Effector memory CD4-positive, alpha-beta T cell (primary cell): ENCODE results near the gene EPB42.
A peak's percentile ranks its signal among the peaks of the same experiment; 100 is the strongest.
"Not testable (repeated sequence)": the region's sequence is repeated elsewhere in the genome, so short reads cannot be mapped to it uniquely, and the experiment has no call there.

Source experiments
- DNase-seq, 3 donors: peaks; one replicate each; pipeline ENCODE4 v3.0.0-alpha.2; 2020
- H3K27ac ChIP-seq: 2 replicates; pipeline ENCODE4 v1.7.0; 2013; ENCODE audit warnings: mild to moderate bottlenecking, low read length, moderate library complexity; ENCODE audit not compliant: insufficient read depth, poor library complexity, severe bottlenecking
- H3K27me3 ChIP-seq: replicated peaks from 2 replicates; pipeline ENCODE4 v1.7.0; 2013; ENCODE audit warnings: mild to moderate bottlenecking, low read length; ENCODE audit not compliant: insufficient read depth, control insufficient read depth, poor library complexity, severe bottlenecking
- H3K36me3 ChIP-seq: 2 replicates; pipeline ENCODE4 v1.7.0; 2013; ENCODE audit warnings: mild to moderate bottlenecking, low read length, moderate library complexity; ENCODE audit not compliant: control insufficient read depth, insufficient read depth
- H3K4me1 ChIP-seq: 2 replicates; pipeline ENCODE4 v1.7.0; 2013; ENCODE audit warnings: low read length, mild to moderate bottlenecking; ENCODE audit not compliant: control insufficient read depth, insufficient read depth, poor library complexity, severe bottlenecking
- H3K4me3 ChIP-seq: 2 replicates; pipeline ENCODE4 v1.7.0; 2013; ENCODE audit warnings: low read length, low read depth, mild to moderate bottlenecking; ENCODE audit not compliant: insufficient read depth, poor library complexity, severe bottlenecking
- H3K9me3 ChIP-seq: 2 replicates; pipeline ENCODE4 v1.7.0; 2013; ENCODE audit warnings: mild to moderate bottlenecking, low read length, moderate library complexity; ENCODE audit not compliant: control insufficient read depth

EPB42 gene

GRCh38 chr15:43189296-43189695, 31.5 kb downstream of the EPB42 start:
- peaks cover 14% of the 10 kb centered on the region for H3K4me1 ChIP-seq
- DNase-seq = no peak
- H3K27me3 ChIP-seq = no peaks in the 10 kb centered on the region
- H3K9me3 ChIP-seq = no peaks in the 10 kb centered on the region
- no peak overlapping the region for H3K27ac ChIP-seq
- no peak overlapping the region for H3K4me3 ChIP-seq
- peaks cover 51% of the 10 kb centered on the region for H3K36me3 ChIP-seq

GRCh38 chr15:43187544-43188155, 33.2 kb downstream of the EPB42 start:
- DNase-seq = no peak
- peaks cover 14% of the 10 kb centered on the region for H3K4me1 ChIP-seq
- no peak overlapping the region for H3K27ac ChIP-seq
- no peaks in the 10 kb centered on the region for H3K9me3 ChIP-seq
- H3K27me3 ChIP-seq = no peaks in the 10 kb centered on the region
- peaks cover 37% of the 10 kb centered on the region for H3K36me3 ChIP-seq
- H3K4me3 ChIP-seq = no peak overlapping the region

GRCh38 chr15:43186003-43186353, 34.8 kb downstream of the EPB42 start:
- H3K27me3 ChIP-seq = no peaks in the 10 kb centered on the region
- H3K9me3 ChIP-seq = no peaks in the 10 kb centered on the region
- peak overlapping the region; percentile 84 for H3K27ac ChIP-seq
- H3K4me3 ChIP-seq = peak overlapping the region; percentile 78
- peaks cover 21% of the 10 kb centered on the region for H3K36me3 ChIP-seq
- DNase-seq = no peak
- H3K4me1 ChIP-seq = peaks cover 14% of the 10 kb centered on the region

- Histone ChIP-seq H3K4me1 (peaks cover 14% of the 10 kb centered on the region), H3K27me3 (no peaks in the 10 kb centered on the region), H3K4me3 (peak within 1 kb of the TSS; percentile 78), H3K36me3 (peaks cover 15% of the 10 kb centered on the region), H3K9me3 (no peaks in the 10 kb centered on the region), H3K27ac (peak within 1 kb of the TSS; percentile 84)
- DNase-seq = peak; percentile 76 to 87 (median 77)
These were observed 35.4 kb downstream of the EPB42 start, which contains the start of gene CCNDBP1 for GRCh38 chr15:43185157-43186002. Gene CCNDBP1, plus strand, starts transcription at chr15:43185403. Its CDS starts 96 bp downstream, at chr15:43185499.

GRCh38 chr15:43184407-43185124, 36.3 kb downstream of the EPB42 start:
- H3K4me1 ChIP-seq = peaks cover 14% of the 10 kb centered on the region
- H3K27ac ChIP-seq = peak overlapping the region; percentile 84
- H3K4me3 ChIP-seq = peak overlapping the region; percentile 78
- H3K9me3 ChIP-seq = no peaks in the 10 kb centered on the region
- peaks cover 8% of the 10 kb centered on the region for H3K36me3 ChIP-seq
- no peaks in the 10 kb centered on the region for H3K27me3 ChIP-seq
- DNase-seq = no peak

- H3K4me1 ChIP-seq = peaks cover 14% of the 10 kb centered on the region
- no peaks in the 10 kb centered on the region for H3K9me3 ChIP-seq
- H3K27me3 ChIP-seq = no peaks in the 10 kb centered on the region
- no peak for DNase-seq
- H3K4me3 ChIP-seq = no peak overlapping the region
- peaks cover 4% of the 10 kb centered on the region for H3K36me3 ChIP-seq
- H3K27ac ChIP-seq = no peak overlapping the region
These were observed 37.5 kb downstream of the EPB42 start for GRCh38 chr15:43183270-43183669.

GRCh38 chr15:43177147-43177546, 43.7 kb downstream of the EPB42 start:
- not testable (repeated sequence) for H3K4me1 ChIP-seq, H3K4me3 ChIP-seq, H3K27ac ChIP-seq, H3K27me3 ChIP-seq, H3K36me3 ChIP-seq, DNase-seq, H3K9me3 ChIP-seq

- not testable (repeated sequence) for H3K4me1 ChIP-seq, DNase-seq, H3K36me3 ChIP-seq
These were observed 45.0 kb downstream of the EPB42 start for GRCh38 chr15:43175656-43176309.

GRCh38 chr15:43169888-43170287, 50.9 kb downstream of the EPB42 start:
- no peak for DNase-seq
- Histone ChIP-seq H3K4me1 (no peaks in the 10 kb centered on the region), H3K27ac (no peak overlapping the region), H3K9me3 (no peaks in the 10 kb centered on the region), H3K27me3 (no peaks in the 10 kb centered on the region), H3K36me3 (peaks cover 11% of the 10 kb centered on the region), H3K4me3 (no peak overlapping the region)

More at GRCh38 chr15:43175656-43176309, 45.0 kb downstream of the EPB42 start:
- H3K27me3 ChIP-seq, H3K4me3 ChIP-seq, H3K27ac ChIP-seq, H3K9me3 ChIP-seq: not testable (repeated sequence)
